Prostate gland (tissue), 2 donors: ENCODE data around the gene RGS9. TPM values are rescaled to one million over a fixed set of nuclear protein-coding genes. Genes with fewer than 3 reads are reported as not detected.

ENCODE experiments used
- DNase-seq: peaks from one replicate; pipeline ENCODE4 v3.0.0-alpha.2; 2019; ENCODE audit warnings: low spot score
- H3K27ac ChIP-seq, 2 donors: fragments of 200-600 bp; sonication (generic); 2 replicates each; pipeline ENCODE4 v1.5.1; 2017 to 2019
- H3K27me3 ChIP-seq: fragments of 200-600 bp; sonication (generic); replicated peaks from 2 replicates; pipeline ENCODE4 v1.5.1; 2019; ENCODE audit not compliant: insufficient read depth
- H3K36me3 ChIP-seq, 2 donors: fragments of 200-600 bp; sonication (generic); 1 replicate in 1 of 2; 2 replicates in 1 of 2; pipeline versions ENCODE4 v1.5.1 to v1.8.1; 2017 to 2019
- H3K4me1 ChIP-seq: fragments of 200-600 bp; sonication (generic); replicated peaks from 2 replicates; pipeline ENCODE4 v1.5.1; 2019
- H3K4me3 ChIP-seq, 2 donors: fragments of 200-600 bp; sonication (generic); 2 replicates each; pipeline ENCODE4 v1.5.1; 2017 to 2019
- H3K9me3 ChIP-seq: fragments of 200-600 bp; sonication (generic); 2 replicates; pipeline ENCODE4 v1.5.1; 2017
- CTCF ChIP-seq, 4 experiments: fragments of 200-600 bp in 2 of 4; fragments of 450-650 bp in 2 of 4; sonication (generic) in 2 of 4; IDR thresholded peaks; 1 replicate in 3 of 4; 2 replicates in 1 of 4; pipeline ENCODE4 v1.5.1; 2016 to 2019; ENCODE audit warnings: antibody characterized with exemption in 4 of 4, mild to moderate bottlenecking in 2 of 4, moderate library complexity in 2 of 4
- POLR2A ChIP-seq: fragments of 450-650 bp; IDR thresholded peaks from one replicate; pipeline ENCODE4 v1.6.1; 2016; ENCODE audit warnings: antibody characterized with exemption, mild to moderate bottlenecking
- POLR2AphosphoS5 ChIP-seq: sonication (generic); formaldehyde crosslinking; IDR thresholded peaks from one replicate; pipeline ENCODE4 v1.6.1; 2017; ENCODE audit warnings: antibody characterized with exemption
- WGBS: methylation state at CpG from one replicate; pipeline ENCODE4 v1.1.5; 2018; 5-methylcytosine and 5-hydroxymethylcytosine counted together
- intact Hi-C: fragments of 100-400 bp; cut with DNase I; formaldehyde crosslinking; loops from one replicate; pipeline ENCODE4 v1.14.2; 2022
- small RNA-seq, 2 donors: library from RNA; depleted of rRNA; stranded (forward); fragments of <200 nt; gene quantifications; one replicate each; pipeline ENCODE3, GENCODE V24; 2016
- total RNA-seq, 2 donors: library from RNA; depleted of rRNA; stranded (reverse); fragments of >200 nt; gene quantifications; one replicate each; pipeline ENCODE4 v1.1.0, GENCODE V29; 2016

Gene RGS9
- total RNA-seq, 2 donors from 2014 or later: 7.9 to 9.3 TPM

GRCh38 chr17:65265276-65265675, 128.1 kb downstream of the RGS9 start:
- no peak overlapping the region for H3K27ac ChIP-seq
- no peaks in the 10 kb centered on the region for H3K4me1 ChIP-seq
- H3K4me3 ChIP-seq: no peak overlapping the region
- no peaks in the 10 kb centered on the region for H3K9me3 ChIP-seq
- no peaks in the 10 kb centered on the region for H3K36me3 ChIP-seq
- no peaks in the 10 kb centered on the region for H3K27me3 ChIP-seq
- no peak for DNase-seq
- intact Hi-C loops: no loop called here
- TF ChIP-seq POLR2AphosphoS5: no peak
- TF ChIP-seq CTCF (IDR thresholded peaks at IDR 0.05): no peak
- TF ChIP-seq POLR2A: no peak

- no peaks in the 10 kb centered on the region for H3K27me3 ChIP-seq
These were observed 131.7 kb downstream of the RGS9 start for GRCh38 chr17:65268832-65269231.

GRCh38 chr17:65270499-65271253, 133.5 kb downstream of the RGS9 start:
- no peaks in the 10 kb centered on the region for H3K4me1 ChIP-seq
- H3K9me3 ChIP-seq: no peaks in the 10 kb centered on the region
- no peaks in the 10 kb centered on the region for H3K36me3 ChIP-seq
- no peak overlapping the region for H3K4me3 ChIP-seq
- intact Hi-C loops: no loop called here
- no peak overlapping the region for H3K27ac ChIP-seq
- no peak for DNase-seq
- no peaks in the 10 kb centered on the region for H3K27me3 ChIP-seq
- TF ChIP-seq POLR2AphosphoS5 (no peak), POLR2A (no peak), CTCF (IDR thresholded peaks at IDR 0.05) (no peak)
- 36% methylated on average over 23 of the region's 23 CpGs for WGBS

More at GRCh38 chr17:65268832-65269231, 131.7 kb downstream of the RGS9 start:
- H3K9me3 ChIP-seq: no peaks in the 10 kb centered on the region
- intact Hi-C loops: no loop called here
- no peak overlapping the region for H3K27ac ChIP-seq
- no peak overlapping the region for H3K4me3 ChIP-seq
- no peaks in the 10 kb centered on the region for H3K4me1 ChIP-seq
- DNase-seq: no peak
- 95% methylated on average over 2 of the region's 2 CpGs for WGBS
- no peaks in the 10 kb centered on the region for H3K36me3 ChIP-seq
- TF ChIP-seq CTCF (IDR thresholded peaks at IDR 0.05): no peak
- no peak for TF ChIP-seq POLR2A
- no peak for TF ChIP-seq POLR2AphosphoS5

GRCh38 chr17:65271296-65271695, 134.1 kb downstream of the RGS9 start:
- Histone ChIP-seq H3K27ac (no peak overlapping the region), H3K27me3 (no peaks in the 10 kb centered on the region), H3K36me3 (no peaks in the 10 kb centered on the region), H3K4me1 (no peaks in the 10 kb centered on the region), H3K9me3 (no peaks in the 10 kb centered on the region), H3K4me3 (no peak overlapping the region)
- TF ChIP-seq POLR2A (no peak), CTCF (IDR thresholded peaks at IDR 0.05) (no peak), POLR2AphosphoS5 (no peak)
- 71% methylated on average over 4 of the region's 4 CpGs for WGBS
- intact Hi-C loops: no loop called here
- no peak for DNase-seq

Small RNAs within 50 kb of the gene (small RNA-seq; reads per million reads assigned to genes)
- 0 reads per million in 2 donors for gene AC060771.1

Other genes with a start within 250 kb of the RGS9 start
- 1 to 10 TPM; 5.6 to 9.5 TPM for gene LRRC37A3, start 217.9 kb upstream of the RGS9 start, total RNA-seq
- gene GNA13, start 80.6 kb upstream of the RGS9 start, total RNA-seq: 10 to 100 TPM; 35.0 to 68.4 TPM